NCI-H2029 treated with DMSO at 0.1 percent for 48 hours (cell line): ENCODE data around the gene S1PR1.
"Not testable (repeated sequence)": the region's sequence is repeated elsewhere in the genome, so short reads cannot be mapped to it uniquely, and the experiment has no call there.

ENCODE experiments used
- DNase-seq: peaks from one replicate; lab custom pipeline; 2025; lab: John Stamatoyannopoulos, UW

The S1PR1 gene

DNA sequence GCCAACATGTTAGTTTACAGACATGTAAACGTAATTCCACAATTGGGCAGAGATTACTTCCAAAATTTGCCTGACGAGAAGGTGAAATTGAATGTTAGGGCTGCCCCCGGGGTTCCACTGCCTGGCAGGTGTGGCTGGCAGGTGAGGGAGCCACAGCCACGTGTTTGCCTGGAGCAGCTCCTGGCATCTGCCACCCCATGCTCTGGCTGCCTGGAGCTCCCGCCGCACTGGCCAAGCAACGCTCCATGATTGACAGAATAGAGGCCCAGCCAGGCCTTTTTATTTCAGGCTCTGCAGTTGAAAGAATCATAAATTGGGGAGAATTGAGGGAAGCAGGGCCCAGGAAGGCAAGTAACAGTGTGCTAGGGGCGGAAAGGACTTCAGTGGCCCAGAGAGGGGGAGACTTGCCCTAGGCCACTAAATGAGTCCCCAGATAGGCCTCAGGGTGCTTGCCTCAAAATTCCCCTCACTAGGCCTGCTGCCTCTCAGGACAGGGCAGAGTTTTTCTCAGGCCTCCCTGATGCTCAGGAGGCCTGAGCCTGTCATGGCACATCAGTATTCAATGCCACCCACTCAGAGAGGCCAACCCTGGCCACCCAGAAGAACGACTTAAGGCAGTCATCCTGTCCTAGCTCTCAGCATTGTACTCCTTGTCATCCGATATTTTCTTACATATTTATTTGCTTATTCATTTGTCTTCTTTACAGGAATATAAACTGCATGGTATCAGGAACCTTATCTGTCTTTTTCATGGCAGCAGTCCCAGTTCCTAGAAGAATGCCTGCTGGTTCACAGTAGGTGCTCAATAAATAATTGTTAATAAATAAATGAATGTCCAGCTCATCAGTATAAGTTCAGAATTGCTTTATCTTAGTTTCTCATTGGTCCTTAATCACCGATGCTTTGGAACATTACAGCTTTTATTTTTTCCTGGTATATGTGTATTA lies 16.6 kb upstream of the S1PR1 start:
- DNase-seq = no peak

DNA sequence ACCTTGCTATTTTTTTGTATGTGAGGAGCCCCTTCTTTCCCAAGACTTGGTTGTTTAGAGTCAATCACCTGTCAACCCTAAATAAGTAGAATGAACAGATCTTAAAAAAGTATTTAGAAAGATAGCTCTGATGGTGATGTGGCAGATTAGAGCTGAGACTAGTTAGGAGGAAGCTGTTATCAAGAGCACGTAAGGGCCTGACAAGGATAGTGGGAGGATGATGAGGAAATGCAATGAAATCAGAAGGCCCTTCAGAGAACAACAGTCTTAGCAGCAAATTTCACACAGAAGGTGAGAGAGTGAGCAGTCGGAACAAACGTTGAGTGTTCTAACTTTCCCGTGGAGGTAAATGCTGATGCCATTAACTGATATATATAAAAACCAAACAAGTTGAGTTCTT lies 15.9 kb upstream of the S1PR1 start:
- DNase-seq = no peak

DNA sequence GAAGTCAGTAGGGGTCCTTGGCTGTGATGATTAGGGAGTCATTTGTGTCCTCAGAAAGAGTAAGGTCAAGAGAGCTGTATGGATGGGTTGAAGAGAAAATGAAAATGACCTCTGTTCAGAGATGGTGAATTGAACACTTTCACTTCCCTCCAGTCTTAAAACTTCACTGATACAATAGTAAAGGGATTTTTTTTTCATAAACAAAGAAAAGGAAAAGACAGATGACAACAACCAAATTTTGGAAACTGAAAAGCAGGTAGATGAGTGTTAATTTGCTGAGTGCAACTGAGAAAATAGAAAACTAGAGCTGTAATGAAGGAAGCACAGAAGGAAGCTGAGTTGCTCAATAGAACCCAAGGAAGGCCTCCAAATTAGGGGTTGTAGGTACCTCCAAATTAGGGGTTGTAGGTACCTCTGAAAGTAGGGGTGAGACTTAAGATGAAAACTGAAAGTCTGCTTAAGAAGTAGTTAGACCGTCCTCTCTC lies 14.8 kb upstream of the S1PR1 start:
- DNase-seq = no peak

DNA sequence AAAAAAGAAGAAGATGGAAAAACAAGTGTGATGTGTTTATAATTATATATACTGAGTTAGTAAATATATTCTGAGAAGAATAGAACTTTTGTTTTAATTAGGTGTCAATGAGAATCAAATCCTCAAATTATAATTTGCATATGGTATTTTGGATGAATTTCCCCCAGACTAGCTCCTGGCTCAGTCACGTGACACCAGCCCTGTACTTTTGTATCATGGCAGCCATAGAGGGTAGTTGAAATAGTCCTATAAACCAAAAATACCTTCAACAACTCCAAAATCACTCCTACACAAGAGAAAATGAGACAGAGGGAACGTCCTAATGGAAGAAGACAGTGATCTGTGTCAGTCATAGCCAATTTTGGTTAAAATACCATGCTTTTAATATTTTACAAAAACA lies 9.0 kb upstream of the S1PR1 start:
- DNase-seq = no peak

DNA sequence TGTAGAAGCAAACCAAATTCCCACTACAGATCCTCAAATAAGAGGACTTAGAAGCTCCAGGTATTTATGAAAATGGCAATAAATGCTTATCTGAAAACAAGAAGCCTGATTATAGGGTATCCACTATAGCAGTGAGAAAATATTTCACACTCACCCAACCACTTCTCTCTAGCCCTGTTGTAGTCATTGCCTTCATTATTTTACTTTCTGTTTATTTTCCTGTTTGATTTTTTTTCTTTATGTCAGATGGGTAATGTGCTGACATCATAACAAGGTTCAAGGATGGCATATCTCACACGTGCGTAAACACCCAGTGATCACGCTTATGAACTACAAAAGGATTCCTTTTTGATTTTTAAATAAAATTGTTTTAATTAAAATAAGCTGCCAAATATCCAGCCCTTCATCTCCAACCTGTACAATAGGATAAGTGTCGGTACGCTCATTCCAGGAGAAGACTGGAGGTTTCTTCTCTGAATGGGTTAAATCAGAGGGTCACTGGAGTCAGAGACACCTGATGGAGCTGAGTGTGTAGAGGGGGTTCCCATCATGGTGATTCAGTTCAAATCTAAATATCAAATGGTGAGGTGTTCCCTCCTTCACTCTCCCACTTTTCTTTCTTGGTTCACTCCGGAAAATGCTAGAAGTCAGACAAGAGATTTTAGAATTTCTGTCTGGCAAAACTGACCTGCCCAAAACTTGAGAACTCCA lies 8.2 kb upstream of the S1PR1 start:
- no peak for DNase-seq

DNA sequence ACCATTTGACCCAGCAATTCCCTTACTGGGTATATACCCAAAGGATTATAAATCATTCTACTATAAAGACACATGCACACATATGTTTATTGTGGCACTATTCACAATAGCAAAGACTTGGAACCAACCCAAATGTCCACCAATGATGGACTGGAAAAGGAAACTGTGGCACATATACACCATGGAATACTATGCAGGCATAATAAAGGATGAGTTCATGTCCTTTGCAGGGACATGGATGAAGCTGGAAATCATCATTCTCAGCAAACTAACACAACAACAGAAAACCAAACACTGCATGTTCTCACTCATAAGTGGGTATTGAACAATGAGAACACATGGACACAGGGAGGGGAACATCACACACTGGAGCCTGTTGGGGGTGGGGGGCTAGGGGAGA lies 4.6 kb upstream of the S1PR1 start:
- not testable (repeated sequence) for DNase-seq

DNA sequence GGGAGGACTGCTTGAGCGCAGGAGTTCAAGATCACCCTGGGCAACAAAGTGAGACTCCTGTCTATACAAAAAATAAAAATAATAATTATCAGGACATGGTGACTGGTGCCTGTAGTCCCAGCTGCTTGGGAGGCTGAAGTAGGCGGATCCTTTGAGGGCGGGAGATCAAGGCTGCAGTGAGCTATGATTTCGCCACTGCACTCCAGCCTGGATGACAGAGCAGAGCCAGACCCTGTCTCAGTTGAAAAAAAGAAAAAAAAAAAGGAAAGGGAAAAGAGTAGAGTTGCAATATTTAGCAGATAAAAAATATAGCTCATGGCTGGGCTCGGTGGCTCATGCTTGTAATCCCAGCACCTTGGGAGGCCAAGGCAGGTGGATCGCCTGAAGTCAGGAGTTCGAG lies 3.3 kb upstream of the S1PR1 start:
- no peak for DNase-seq

DNA sequence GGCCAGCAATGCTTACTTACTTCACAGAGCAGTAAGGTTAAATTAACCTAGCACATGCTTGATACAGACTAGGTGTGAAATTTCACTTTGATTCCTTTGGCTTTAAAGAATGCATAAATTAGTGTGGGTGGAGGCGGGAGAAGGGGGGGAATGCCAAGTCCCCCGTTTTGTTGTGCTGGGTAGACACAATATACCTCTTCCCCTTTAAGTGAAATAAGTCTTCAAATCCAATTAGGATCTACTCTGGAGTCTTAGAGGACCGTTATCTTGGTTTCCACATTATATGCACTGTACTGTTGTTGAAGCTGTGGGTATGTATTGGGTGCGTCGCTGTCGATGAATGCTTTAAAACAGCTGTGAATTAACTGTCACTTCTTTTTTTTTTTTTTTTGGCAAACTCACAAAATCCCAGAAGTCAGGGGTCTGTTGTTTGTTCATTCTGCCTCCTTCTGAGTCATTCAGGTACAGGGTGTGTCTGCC lies 1.6 kb upstream of the S1PR1 start:
- no peak for DNase-seq

DNA sequence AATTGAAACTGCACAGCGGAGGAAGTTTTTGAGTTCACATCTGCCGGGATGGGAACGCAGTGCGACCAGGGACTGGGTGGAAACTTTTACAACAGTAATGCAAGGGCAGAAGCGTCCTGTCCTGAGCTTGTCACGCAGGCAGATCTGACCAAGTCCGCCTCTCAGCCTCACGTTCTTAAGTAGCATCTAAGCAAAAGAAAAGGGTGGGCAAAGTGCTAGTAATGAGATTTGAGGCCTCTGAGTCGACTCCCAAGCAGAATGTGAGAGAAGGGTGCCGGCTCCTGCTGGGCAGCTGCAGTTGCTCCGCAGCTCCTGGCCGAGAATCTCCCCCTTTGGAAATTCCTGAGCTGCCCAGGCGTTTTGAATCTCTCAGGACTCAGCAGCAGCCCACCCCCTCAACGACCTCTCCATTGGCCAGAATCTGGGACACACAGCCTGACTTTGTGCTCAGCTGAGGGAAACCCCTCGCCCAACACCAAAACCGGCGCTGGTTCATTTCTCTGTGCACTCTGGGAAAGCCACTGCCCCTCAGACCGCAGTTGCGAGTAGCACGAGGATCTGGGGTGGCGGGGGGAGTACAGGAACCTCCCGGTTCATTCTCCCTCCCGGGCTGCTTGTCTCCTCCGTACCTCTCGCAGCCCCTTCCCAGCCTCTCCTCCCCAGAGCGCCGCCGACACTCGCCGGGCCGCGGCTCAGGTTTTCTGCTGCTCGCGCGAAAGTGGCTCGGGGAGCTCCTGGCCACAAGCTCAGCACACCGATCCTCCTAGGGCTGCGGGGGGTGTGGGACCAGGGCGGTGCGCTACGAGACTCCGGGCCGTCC lies 913 bp upstream of the S1PR1 start:
- no peak for DNase-seq

DNA sequence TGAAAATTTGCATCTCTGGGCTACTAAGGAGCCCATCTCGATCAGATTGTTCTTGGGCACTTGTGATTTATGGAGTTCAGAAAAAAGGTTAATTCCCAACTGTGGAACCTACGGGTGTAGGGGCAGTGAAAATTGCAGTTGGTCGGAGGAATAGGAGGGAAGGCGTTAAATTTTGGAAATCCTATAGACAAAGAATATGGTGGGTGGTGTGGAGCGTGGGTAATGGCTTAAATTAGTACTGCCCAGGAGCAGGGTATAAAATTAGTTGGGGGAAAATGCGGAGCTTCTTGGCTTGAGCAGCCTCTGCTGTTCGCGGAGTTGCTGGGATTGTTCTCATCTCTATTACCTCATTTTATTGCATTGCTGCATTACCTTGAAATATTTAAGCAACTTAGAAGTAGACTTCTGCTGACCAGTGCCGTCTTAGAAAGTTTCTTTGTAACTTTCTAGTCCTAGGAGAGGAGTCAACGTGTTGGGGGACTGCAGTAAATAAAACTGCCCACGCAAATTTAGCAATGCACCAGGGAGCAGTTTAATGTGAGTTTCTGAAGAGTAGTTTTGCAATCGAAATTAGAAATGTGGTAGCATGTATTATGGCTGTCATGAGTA lies 514 bp downstream of the S1PR1 start:
- DNase-seq = no peak

DNA sequence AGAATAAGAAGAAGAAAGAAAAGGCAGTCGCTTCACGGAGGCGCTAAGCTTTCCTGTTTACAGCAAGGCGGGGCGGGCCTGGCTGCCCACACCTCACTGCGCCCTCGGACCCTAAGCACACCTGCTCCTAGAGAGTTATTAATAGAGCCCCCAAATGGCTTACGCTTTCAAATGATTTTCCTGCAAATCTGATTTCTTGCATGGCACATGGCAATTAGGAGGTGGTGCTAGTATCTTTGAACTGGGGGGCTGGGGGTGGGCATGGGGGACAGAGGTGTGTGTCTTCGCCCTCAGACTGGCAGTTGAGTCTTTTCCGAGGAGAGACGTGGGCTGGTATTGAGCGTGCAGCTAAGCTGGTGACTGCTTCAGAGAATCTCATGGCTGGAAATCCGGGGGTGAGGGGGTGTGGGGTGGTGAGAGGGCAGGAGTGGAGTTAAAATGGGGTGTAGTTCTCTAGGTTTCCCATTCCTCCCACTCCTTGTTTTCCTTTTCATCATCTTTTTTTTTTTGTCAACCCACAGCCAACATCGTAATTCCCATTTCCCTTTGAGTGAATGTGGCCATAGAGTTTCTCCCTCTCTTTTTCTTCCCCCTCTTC lies 1.3 kb downstream of the S1PR1 start:
- DNase-seq = no peak

DNA sequence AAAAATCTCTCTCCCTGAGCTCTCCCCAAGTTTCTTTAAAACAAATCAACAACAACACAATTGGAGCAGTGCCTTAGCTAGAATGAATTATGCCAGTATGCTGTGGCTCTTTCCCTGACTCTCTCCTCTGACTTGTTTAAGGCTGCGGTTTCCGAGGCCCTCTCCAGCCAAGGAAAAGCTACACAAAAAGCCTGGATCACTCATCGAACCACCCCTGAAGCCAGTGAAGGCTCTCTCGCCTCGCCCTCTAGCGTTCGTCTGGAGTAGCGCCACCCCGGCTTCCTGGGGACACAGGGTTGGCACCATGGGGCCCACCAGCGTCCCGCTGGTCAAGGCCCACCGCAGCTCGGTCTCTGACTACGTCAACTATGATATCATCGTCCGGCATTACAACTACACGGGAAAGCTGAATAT lies 1.9 kb downstream of the S1PR1 start:
- peak; percentile 84 for DNase-seq

DNA sequence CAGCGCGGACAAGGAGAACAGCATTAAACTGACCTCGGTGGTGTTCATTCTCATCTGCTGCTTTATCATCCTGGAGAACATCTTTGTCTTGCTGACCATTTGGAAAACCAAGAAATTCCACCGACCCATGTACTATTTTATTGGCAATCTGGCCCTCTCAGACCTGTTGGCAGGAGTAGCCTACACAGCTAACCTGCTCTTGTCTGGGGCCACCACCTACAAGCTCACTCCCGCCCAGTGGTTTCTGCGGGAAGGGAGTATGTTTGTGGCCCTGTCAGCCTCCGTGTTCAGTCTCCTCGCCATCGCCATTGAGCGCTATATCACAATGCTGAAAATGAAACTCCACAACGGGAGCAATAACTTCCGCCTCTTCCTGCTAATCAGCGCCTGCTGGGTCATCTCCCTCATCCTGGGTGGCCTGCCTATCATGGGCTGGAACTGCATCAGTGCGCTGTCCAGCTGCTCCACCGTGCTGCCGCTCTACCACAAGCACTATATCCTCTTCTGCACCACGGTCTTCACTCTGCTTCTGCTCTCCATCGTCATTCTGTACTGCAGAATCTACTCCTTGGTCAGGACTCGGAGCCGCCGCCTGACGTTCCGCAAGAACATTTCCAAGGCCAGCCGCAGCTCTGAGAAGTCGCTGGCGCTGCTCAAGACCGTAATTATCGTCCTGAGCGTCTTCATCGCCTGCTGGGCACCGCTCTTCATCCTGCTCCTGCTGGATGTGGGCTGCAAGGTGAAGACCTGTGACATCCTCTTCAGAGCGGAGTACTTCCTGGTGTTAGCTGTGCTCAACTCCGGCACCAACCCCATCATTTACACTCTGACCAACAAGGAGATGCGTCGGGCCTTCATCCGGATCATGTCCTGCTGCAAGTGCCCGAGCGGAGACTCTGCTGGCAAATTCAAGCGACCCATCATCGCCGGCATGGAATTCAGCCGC lies 2.5 kb downstream of the S1PR1 start:
- no peak for DNase-seq

DNA sequence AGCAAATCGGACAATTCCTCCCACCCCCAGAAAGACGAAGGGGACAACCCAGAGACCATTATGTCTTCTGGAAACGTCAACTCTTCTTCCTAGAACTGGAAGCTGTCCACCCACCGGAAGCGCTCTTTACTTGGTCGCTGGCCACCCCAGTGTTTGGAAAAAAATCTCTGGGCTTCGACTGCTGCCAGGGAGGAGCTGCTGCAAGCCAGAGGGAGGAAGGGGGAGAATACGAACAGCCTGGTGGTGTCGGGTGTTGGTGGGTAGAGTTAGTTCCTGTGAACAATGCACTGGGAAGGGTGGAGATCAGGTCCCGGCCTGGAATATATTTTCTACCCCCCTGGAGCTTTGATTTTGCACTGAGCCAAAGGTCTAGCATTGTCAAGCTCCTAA lies 3.2 kb downstream of the S1PR1 start:
- DNase-seq = no peak

DNA sequence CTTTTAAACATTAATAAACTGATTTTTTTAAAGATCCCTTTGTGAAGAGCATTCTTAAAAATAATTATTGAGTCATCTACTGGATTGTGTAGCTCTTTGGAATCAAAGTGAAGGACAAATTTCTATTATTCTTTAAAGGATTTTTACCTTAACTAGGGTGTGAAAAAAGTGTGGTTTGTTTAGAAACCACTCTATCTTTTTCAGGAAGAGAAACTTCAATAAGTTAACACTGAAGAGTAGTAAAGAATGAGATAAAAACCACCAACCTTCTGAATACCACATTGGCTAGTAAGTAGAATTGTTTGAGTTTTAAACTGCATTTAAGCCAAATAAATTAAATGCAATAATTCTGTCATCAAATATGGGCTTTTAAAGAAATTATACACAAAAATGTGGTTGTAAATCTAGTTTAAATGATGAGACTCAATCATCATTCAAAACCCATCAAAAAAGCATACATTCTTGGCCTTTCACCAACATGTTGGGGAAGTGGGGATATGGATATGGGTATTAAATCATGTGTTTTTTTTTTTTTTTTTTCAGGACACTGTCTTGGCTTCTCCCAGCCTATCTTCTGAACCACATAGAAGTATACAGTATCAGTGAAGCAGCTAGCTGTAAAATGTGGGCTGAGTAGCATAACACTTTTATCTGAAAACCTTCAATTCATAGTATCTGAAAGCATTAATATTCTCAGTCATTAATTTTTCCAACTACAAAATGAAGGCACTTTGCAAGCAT lies 4.8 kb downstream of the S1PR1 start:
- DNase-seq = no peak

DNA sequence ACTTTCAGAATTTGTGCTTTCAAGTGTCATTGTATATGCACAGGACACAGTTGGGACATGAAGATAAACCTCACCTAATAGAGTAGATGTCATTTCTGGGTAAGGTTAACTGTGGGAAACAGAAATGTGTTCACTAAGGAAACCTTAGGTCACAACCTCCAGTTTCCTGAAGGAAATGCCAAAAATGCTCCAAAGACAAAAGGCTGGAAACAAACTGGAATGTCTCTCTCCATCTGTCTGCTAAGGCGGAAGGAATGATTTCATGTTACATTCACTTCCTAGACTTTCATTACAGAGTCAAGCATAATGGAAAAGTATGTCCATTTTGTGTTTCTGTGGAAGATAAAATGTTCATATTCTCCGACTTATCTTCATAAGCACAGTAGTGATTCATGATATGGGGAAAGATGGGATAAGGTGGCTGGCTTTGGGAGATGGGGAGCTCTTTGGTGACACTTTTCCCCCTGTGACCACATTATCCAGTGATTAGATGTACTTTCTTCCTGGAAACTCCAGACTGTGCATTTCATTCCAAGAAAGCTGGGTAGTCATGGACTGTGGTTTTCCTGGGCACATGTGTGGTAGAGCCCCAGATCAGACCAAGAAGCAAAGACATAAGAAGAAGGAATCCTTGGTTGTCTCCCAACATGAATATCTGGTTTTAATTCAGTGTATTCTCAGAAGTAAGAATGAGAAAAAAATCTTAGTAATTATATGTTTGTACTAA lies 5.7 kb downstream of the S1PR1 start:
- DNase-seq = no peak

DNA sequence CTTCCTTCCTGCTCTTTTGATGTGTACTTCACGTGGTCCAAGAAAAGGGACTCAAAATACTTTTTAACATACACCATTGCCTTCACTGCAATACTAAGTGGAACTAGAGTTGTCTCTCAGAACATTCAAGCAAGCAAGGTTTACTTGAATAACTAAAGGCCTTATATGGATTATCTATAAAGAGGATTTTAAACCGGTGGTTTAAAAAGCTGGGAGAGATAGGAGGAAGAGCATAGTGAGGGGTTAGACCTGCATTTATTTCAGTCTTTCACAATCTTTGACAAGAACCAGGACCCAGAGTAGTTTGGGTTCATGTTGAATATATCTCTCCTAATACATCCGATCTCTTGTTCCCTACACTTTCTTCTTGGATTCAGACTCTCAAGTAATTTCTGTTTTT lies 6.9 kb downstream of the S1PR1 start:
- no peak for DNase-seq

DNA sequence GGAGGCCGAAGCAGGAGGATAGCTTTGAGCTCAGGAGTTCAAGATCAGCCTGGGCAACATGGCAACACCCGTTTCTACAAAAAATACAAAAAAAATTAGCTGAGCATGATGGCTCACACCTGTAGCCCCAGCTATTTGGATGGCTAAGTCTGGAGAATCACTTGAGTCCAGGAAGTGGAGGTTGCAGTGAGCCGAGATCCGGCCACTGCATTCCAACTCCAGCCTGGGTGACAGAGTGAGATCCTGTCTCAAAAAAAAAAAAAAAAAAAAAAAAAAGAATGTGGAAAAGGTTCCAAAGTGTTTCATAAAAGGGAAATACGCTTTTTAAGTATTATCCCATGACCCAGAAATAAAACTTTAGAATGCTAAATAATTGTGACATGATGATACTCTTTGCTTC lies 8.0 kb downstream of the S1PR1 start:
- no peak for DNase-seq
